GM19099 (cell line): ENCODE data around the gene PML.

ENCODE experiments used
- POLR2A ChIP-seq: IDR thresholded peaks from 3 replicates; pipeline ENCODE4 v1.6.1; 2011; ENCODE audit warnings: low read depth; ENCODE audit not compliant: insufficient read length; ENCODE audit errors: extremely low read depth

PML gene

GRCh38 chr15:73994413-73994883, at the start of gene PML:
Gene PML, plus strand, starts transcription at chr15:73994716. Its CDS starts 97 bp downstream, at chr15:73994813.
- TF ChIP-seq POLR2A = peak; percentile 75

GRCh38 chr15:73945130-73945508, 49.4 kb upstream of the PML start:
- TF ChIP-seq POLR2A = no peak

GRCh38 chr15:73946046-73946721, 48.3 kb upstream of the PML start:
- no peak for TF ChIP-seq POLR2A

- TF ChIP-seq POLR2A = no peak
Observed at GRCh38 chr15:73946795-73947370, 47.6 kb upstream of the PML start.

GRCh38 chr15:73947651-73948050, 46.9 kb upstream of the PML start:
- no peak for TF ChIP-seq POLR2A

GRCh38 chr15:73948396-73948795, 46.1 kb upstream of the PML start:
- TF ChIP-seq POLR2A = no peak

GRCh38 chr15:73948982-73949381, 45.5 kb upstream of the PML start:
- no peak for TF ChIP-seq POLR2A

- TF ChIP-seq POLR2A = no peak
Observed at GRCh38 chr15:73949496-73949895, 45.0 kb upstream of the PML start.

GRCh38 chr15:73950479-73950830, 44.1 kb upstream of the PML start:
- TF ChIP-seq POLR2A = no peak

GRCh38 chr15:73950831-73951561, 43.5 kb upstream of the PML start:
- TF ChIP-seq POLR2A = no peak

- TF ChIP-seq POLR2A = no peak
Observed at GRCh38 chr15:73951601-73952000, 42.9 kb upstream of the PML start.

GRCh38 chr15:73952171-73952912, 42.2 kb upstream of the PML start:
- no peak for TF ChIP-seq POLR2A

- TF ChIP-seq POLR2A = no peak
Observed at GRCh38 chr15:73952913-73953750, 41.4 kb upstream of the PML start.
